HUDEP-2 (cell line): Measurements from ENCODE around the gene ALKBH5.

Experiments
- DNase-seq, 76 experiments: peaks; one replicate each; lab custom pipeline; 2025; ENCODE audit not compliant: unreplicated experiment in 76 of 76; lab: John Stamatoyannopoulos, UW

ALKBH5 gene

DNA sequence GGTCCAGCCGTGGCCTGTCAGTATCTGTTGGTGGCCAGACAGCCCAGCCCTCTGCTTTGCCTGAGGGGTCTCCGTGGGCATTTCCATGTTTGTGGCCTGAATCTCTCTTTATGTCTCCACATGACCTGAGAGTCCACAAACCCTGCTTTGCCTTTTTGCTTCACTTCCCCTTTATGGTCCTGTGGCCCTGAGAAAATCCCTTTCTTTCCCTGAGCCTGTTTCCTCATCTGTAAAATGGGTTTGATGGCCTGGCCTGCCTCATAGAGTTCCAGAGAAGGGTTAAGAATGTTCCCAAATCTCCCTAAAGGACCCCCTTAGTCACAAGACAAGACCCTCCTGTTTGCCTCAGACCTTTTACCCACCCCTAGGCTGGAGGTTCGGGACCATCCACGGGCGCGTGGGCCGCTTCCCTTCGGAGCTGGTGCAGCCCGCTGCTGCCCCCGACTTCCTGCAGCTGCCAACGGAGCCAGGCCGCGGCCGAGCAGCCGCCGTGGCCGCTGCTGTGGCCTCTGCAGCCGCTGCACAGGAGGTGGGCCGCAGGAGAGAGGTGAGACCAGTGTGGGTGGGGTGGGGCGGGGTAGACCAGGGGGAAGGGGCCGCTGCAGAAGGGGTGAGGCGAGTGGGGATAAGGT is 26.2 kb upstream of the ALKBH5 start:
- no peak for DNase-seq

DNA sequence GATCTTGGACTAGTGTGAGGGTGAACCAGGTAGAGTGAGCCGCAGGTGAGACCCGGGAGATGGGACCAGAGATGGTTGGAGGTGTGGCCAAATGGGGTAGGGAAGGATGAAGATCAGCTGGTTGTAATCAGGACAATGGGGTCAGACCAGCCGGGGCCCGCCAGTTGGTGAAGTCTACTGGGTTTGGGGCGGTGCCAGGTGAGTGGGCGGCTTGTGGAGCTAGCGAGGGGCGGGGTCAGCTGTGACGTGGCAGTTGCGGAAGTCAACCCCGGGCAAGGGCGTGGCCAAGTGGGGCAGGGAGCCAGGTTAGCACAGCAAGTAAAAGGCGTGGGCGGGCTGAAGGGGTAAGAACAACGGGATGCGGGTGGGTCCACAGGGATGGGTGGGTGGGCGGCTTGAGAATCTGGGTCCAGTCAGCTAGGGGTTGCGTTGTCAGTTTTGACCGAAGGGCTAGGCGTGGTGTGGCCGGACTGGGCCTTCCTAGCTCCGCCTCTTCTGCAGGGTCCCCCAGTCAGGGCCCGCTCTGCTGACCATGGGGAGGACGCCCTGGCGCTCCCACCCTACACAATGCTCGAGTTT is 25.5 kb upstream of the ALKBH5 start:
- peak in 75 of 76 experiments; percentile 58 to 99 (median 95) for DNase-seq

DNA sequence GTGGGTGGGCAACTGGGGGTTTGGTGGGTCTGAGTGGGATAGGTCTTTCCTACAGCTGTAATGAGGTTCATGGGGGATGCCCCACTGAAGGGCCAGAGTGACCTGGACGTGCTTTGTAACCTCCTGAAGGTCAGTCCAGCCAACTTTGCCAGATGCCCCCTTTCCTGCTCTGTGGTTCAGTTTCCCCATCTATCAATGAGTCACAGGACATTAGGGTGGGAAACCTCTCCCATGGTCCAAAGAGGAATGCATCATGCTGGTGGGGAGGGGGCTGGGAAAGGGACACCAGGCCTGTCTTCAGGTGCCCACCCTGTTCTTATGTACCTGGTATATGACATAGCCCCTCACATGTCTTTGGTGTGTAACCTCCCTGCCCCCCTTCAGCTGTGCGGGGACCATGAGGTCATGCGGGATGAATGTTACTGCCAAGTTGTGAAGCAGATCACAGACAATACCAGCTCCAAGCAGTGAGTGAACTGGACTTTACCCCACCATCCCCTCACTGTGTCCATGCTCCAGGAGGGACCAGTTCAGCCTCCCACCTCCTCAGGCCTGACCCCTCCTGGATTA is 24.0 kb upstream of the ALKBH5 start:
- peak in 1 of 76 experiments; percentile 7 for DNase-seq

DNA sequence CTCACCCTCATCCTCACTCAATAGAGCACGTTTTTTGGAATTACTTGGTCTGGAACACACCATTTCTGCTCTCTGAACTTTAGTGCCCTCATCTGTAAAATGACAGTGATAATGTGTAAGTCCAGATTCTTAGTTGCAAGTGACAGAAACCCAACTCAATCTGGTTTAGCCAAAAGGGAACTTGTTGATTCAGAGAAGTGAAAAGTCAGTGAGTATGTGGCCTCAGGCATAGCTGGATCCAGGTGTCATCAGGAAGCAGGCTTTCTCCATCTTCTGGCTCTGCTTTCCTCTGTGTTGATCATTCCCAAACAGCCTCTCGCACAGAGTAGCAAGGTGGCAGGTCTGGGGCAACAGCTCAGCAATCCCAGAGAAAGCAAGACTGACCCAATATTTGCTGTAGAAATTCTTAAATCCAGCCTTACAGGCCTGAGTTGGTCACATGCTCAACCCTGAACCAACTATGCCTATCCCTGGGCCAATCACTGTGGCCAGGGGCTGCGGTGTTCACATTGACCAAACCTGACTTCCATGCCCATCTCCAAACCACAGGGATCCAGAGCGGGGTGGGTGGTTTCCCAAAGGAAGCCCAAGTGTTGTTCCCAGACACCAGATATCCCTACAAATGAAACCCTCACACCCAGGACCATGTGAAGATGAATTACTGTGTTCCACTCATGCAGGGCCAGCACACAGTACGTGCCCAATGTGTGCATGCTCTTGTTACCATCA is 23.3 kb upstream of the ALKBH5 start:
- DNase-seq = no peak

DNA sequence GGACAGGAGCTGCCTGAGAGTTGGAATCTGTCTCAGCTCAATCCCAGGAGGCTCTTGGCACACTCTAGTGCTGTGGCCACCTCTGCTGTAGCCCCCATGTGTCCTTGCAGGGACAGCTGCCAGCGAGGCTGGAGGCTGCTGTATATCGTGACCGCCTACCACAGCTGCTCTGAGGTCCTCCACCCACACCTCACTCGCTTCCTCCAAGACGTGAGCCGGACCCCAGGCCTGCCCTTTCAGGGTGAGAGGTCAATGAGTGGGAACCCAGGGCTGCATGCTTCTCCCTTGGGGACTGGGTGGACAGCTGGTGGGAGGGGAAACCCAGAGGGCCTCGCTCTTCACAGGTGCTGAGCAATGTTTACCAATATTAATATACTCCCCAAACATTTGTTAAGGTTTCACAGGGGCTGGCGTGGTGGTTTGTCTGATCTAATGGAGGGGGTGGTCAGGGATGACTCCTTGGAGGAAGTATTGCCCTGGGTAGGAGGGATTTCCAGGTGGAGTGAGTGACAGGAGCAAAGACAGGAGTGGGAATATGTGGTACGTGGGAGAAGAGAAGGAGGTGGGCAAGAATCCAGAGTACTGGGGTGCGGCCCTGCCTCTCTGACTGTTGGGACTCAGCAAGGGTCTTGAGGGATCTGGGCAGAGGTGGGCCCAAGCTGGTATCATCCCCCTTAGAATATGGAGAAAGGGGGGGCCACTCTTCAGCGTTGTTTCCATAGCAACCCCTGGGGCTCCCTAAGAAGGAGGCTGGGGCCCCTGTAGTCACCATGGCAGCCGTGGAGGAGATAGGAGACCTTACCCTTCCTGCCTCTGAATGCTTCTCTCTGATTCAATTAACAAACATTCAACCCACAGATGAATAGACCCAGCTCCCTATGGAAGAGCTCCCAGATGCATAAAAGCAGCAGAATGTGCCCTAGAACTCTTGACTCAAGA is 22.2 kb upstream of the ALKBH5 start:
- no peak for DNase-seq

DNA sequence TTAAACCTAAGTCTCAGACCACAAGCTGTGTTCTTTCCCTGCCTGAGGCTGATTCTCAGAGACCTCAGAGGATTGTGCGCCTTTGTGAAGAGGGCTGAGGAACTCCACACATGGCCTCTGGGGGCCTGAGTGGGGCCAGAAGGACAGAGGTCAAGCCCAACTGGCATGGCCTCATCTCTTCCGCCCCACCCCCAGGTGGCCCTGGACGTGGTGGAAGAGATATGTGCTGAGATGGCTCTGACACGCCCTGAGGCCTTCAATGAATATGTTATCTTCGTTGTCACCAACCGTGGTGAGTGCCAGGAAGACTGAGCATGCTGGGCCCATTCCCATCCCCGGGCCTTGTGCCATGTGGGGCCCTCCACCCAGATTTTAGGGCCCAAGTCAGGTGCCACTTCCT is 20.1 kb upstream of the ALKBH5 start:
- peak in 65 of 76 experiments; percentile 16 to 85 (median 57) for DNase-seq

DNA sequence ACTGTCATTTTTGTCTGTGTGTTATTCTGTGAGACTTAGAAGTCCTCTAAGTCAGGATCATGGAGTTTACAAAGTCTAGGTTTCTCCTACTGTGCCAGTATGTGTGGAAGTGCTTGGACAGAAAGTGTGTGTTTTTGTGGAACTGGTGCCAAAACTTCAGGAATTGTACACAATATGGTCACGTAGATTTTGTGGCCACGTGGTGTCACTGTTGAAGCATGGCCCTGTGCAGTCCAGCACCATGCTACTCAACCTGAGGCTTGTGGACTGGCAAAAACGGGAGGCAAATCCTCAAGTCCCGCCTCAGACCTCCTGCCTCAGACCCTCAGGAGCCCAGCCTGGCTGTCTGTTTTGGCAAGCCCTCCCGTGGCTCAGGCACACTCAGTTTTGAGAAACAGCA is 16.7 kb upstream of the ALKBH5 start:
- peak in 20 of 76 experiments; percentile 7 to 35 (median 14) for DNase-seq

DNA sequence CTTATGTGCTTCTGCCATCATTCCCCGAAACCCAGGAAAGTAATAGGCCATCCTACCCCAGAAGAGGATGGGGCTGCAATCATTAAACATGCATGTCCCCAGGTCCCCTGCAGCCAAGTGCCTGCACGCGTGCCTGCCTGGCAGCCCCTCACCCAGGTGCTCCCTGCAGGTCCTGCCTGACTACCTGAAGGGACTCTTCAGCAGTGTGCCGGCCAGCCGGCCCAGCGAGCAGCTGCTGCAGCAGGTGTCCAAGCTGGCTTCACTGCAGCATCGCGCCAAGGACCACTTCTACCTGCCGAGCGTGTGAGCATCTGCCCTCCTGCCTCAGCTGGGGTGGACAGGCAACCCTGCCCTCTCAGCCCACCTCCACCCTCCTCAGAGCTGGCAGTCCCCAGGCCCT is 16.2 kb upstream of the ALKBH5 start:
- DNase-seq = no peak

DNA sequence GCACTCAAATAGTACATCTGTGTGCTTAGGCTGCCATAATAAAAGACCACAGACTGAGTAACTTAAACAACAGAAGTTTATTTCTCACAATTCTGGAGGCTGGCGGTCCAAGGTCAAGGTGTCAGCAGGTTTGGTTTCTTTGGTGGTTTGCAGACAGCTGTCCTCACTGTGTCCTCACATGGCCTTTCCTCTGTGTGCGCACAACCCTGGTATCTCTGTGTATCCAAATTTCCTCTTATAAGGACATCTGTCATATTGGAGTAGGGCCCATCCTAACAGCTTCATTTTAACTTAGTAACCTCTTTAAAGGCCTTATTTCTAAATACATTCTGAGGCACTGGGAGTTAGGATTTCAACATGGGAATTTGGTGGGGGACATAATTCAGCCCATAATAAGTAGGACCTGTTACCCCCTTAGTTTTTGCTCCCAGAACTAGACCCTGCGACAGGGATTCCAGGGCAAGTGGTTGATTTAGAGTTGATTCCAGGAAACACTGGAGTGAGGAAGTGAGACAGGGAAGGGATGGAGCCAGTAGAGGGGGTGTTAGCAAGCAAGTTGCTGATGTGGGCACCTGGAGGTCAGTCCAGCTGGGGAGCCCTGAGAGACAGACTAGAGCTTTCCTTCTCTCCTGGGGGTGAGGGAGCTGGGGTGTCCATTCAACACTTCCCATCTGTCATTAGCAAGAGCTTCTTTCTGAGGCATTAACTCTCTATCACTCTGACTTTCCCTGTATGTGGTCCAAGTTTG is 10.9 kb upstream of the ALKBH5 start:
- no peak for DNase-seq

DNA sequence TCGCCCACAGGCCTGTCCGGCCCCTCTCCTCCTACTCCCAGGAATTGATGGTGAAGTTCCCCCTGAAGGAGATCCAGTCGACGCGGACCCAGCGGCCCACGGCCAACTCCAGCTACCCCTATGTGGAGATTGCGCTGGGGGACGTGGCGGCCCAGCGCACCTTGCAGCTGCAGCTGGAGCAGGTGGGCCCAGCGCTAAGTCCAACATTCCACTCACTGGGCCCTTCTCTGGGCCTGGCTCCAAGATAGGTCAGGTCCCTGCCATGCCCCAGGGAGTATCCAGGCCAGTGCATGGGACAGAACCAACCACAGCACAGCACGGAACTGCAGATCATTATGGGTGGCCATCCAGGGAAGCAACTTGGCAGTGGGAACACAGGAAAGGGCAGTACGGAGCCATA is 9.9 kb upstream of the ALKBH5 start:
- no peak for DNase-seq

DNA sequence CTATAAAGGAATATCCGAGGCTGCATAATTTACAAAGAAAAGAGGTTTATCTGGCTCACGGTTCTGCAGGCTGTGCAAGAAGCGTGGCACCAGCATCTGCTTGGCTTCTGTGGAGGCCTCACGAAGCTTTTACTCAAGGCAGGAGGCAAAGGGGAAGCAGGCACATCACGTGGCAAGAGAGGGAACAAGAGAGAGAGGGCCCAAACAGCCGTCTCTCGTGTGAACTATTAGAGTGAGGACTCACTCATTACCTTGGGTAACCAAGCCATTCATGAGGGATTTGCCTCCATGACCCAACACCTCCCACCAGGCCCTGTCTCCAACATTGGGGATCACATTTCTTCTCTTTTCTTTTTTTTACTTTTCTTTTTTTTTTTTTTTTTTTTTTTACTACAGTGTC is 7.5 kb upstream of the ALKBH5 start:
- no peak for DNase-seq

DNA sequence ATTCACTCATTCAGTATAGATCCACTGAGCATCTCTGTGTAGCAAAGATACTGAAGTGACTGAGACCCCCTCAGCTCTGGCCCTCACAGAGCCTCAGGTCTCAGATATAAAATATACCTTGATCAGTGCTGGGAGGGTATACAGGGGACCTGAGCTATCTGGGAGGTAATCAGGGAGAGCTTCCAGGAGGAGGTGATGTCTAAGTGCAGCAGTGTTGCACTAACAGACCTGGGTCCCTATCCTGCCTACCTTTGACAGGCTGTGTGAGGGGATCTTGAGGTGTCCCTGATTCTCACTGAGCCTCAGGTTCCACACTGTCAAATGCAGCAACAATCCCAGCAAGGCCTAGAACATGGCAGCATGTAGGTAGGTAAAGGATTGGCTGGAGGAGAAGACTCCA is 6.5 kb upstream of the ALKBH5 start:
- no peak for DNase-seq

DNA sequence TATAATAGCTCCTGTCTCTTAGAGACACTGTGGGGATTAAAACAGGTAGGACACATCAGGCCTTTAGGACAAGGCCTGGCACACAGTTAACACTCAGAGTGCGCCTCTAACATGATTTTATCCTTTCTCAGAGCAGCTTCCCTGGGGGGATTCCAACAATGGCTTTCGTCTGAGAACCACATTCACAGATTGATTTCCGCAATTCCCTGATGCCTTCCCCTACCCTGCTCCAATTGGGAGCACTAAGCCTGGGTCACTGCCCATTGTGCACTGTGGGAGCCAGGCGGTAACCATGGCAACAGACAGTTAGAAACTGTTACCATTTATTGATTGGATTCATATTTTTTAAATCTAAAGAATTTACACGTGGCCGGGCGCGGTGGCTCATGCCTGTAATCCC is 5.9 kb upstream of the ALKBH5 start:
- no peak for DNase-seq

DNA sequence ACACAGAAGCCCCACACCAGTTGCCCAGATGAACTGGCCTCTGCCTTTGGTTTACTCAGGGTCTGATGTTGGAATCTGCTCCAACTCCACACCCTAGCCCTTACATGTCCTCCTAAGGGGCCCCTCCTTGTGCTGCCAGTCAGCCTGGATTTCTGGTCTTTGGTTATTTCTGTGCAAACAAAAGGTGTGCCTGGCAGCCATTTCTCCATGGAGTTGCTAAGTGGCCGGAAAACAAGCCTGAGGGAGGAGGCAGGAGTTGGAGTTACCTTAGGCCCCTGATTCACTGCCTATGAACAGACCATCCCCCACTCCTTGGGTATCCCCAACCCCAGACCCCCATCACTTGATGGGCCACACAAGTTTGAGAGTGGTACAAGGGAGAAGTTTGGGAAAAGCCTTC is 4.4 kb upstream of the ALKBH5 start:
- no peak for DNase-seq

DNA sequence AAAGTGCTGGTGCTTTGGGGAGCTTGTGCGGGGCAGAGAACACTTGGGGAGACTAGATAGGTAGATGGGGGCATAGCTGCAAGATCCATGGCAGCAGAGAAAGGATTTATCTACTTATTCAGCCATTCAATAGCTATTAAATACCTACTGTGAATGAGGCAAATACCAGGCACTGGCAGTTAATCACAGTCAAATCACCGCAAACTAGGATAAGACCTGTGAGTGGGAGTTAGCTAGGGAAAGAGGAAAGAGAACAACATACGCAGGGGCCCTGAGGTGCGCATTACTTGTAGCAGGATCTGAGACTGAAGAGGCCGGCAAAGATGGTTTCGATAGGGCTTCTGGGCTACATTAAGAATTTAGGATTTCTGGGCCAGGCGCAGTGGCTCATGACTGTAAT is 3.8 kb upstream of the ALKBH5 start:
- DNase-seq = no peak

DNA sequence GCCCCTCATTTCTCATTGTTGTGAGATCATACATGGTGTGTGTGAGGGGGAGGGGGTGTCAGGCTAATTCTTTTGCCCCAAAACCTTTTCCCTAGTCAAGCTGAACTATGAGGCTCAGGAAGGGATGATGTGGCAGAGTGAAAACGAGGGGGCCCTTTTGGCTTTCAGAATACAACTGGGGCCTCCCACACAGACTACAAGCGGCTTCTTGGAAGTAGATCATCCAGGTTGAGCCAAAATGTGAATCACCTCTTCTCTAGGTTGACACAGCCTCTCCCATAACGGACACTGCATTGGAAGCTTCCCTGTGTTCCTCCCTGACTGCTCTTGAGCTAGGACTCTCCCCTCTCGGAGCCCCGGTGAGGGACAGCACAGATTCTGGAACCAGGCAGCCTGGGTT is 2.3 kb upstream of the ALKBH5 start:
- peak in 4 of 76 experiments; percentile 7 to 26 (median 16) for DNase-seq

DNA sequence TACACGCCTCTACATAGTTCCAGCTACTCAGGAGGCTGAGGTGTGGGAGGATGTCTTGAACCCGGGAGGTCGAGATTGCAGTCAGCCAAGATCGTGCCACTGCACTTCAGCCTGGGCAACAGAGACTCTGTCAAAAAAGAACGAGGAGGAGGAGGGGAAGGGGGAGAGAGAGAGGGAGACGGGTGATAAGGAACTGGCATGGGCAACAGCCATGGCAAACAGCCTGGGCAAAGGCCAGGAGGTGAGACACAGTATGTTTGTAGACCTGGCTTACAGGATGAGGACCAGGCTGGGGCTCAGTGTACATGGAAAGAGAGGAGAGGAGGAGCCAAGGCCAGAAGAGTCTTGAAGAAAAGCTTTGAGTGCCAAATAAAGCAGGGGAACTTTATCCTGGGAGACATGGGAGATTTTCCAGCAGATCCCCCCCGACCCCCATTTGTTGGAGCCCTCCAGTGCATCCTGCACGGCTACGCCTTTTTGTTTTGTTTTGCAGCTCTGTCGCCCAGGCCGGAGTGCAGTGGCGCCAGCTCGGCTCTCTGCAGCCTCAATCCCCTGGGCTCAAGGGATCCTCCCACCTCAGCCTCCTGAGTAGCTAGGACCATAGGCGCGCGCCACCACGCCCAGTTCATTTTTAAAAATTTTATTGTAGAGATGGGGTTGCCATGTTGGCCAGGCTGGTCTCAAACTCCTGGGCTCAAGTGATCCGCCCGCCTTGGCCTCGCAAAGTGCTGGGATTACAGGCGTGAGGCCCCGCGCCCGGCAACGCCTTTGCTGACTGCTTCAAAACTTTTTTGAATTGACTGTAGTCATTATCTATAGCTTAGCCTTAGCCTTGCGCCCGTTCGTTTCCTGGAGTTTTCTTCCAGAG is 1.3 kb upstream of the ALKBH5 start:
- DNase-seq = peak in 57 of 76 experiments; percentile 12 to 77 (median 42)

DNA sequence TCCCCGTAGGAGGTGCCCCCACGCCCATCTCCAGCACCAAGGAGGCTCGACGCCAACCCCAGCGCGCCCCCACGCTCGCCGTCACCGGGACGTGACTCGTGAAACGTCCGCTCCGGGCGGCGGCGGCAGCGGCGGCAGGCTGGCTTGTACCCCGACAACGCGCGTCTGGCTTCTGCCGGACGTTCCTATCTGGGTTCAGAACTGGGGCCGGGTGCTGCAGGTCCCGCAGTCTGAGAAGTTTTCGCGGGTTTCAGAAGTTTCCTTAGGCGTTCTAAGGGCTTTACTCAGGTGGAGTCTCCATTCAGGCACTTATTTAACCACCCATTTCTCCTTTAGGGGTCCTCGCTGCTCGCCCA is 672 bp upstream of the ALKBH5 start:
- peak in 71 of 76 experiments; percentile 53 to 95 (median 83) for DNase-seq
